Liver (tissue), 3 donors: ENCODE measurements around the gene MSLN.

ENCODE experiments used
- ATF3 ChIP-seq: IDR thresholded peaks from 2 replicates; pipeline ENCODE4 v1.6.1; 2016; ENCODE audit warnings: antibody characterized with exemption
- CTCF ChIP-seq: fragments of 150-350 bp; IDR thresholded peaks from 2 replicates; pipeline ENCODE4 v1.5.1; 2017; ENCODE audit warnings: improper control_type of control experiment, low read depth, low read length; ENCODE audit not compliant: missing input control
- MAX ChIP-seq: IDR thresholded peaks from 2 replicates; pipeline ENCODE4 v1.6.1; 2016; ENCODE audit warnings: antibody characterized with exemption
- RXRA ChIP-seq, 2 donors: IDR thresholded peaks; 2 replicates each; pipeline ENCODE4 v1.6.1; 2017 to 2018; ENCODE audit warnings: antibody characterized with exemption in 2 of 2, mild to moderate bottlenecking in 1 of 2
- TAF1 ChIP-seq: conservative IDR thresholded peaks from 2 replicates; pipeline ENCODE4 v1.6.1; 2016; ENCODE audit warnings: antibody characterized with exemption, mild to moderate bottlenecking
- donor health status: healthy.
- donor health status: healthy.

GRCh38 chr16:762595-763268 is 2.2 kb downstream of the MSLN start:
- TF ChIP-seq CTCF (no peak), RXRA (IDR thresholded peaks at IDR 0.05) (no peak), MAX (no peak), TAF1 (no peak), ATF3 (no peak)
